Measurements from ENCODE around the gene NRDC.
A peak's percentile ranks its signal among the peaks of the same experiment; 100 is the strongest.
"Not testable (repeated sequence)": the region's sequence is repeated elsewhere in the genome, so short reads cannot be mapped to it uniquely, and the experiment has no call there.

Gene NRDC

DNA sequence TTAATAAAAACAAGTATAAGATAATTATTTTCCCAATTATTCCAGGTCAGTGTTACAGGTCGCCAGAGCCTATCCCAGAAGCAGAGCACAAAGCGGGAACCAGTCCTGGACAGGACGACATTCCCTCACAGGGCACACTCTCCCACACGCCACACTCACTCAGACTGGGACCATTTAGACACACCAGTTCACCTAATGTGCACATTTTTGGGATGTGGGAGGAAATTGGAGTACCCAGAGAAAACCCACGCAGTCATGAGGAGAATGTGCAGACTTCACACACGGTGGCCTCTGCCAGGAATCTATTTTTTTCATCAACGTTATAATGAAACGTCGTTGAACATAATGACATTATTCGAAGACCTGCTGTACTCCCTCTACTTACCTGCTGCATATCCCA is 20.5 kb upstream of the NRDC start:
- no peak for DNase-seq
- in situ Hi-C loops (cut with HindIII; ENCODE audit: low pct_ligation_motif_present, low pct_unique_long_range_greater_than_20kb, low sequenced_read_pairs), result no loop called here

DNA sequence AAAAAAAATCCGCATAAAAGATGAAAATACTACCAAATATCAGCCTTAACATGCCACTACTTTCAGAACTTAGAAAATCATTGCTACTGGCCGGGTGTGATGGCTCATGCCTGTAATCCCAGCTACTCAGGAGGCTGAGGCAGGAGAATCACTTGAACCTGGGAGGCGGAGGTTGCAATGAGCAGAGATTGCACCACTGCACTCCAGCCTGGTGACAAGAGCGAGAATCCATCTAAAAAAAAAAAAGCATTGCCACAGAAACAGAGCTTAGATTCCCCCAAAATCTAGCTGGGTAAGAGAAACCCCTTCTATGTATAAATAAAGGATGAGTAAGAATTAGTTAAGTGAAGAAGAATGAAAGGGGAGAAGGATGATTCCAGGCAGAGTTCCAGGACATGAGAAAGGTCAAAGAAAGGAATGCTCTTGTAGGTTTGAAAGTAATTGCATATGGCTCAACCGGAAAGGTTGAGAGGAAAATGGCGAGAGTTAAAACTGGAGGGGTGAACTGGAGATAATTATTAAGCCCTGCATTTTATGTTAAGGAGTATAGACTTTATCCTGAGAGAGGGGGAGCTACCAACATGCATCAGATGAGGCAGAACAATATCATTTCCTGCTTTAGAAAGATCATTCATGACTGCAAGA is 19.7 kb upstream of the NRDC start:
- in situ Hi-C loops (cut with HindIII; ENCODE audit: low pct_ligation_motif_present, low pct_unique_long_range_greater_than_20kb, low sequenced_read_pairs), result no loop called here

DNA sequence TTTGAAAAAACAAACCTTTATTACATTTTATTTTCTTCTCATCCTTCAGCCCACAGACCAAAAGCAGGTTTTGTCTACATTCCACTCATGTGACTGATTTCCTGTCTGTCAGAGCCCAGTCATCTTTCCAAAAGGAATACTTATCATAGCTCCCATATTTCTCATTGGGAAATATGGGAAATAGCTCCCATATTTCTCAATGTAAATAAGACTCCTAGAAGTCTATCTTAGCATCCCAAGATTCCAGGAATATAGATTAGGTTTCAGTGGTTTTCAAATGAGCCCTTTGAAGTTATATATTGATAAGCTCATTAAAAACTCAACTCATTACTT is 19.1 kb upstream of the NRDC start:
- in situ Hi-C loops (cut with HindIII; ENCODE audit: low pct_ligation_motif_present, low pct_unique_long_range_greater_than_20kb, low sequenced_read_pairs), result no loop called here
- peak; percentile 79 for DNase-seq

More for the DNA sequence above, 19.7 kb upstream of the NRDC start:
- peak; percentile 87 for DNase-seq

DNA sequence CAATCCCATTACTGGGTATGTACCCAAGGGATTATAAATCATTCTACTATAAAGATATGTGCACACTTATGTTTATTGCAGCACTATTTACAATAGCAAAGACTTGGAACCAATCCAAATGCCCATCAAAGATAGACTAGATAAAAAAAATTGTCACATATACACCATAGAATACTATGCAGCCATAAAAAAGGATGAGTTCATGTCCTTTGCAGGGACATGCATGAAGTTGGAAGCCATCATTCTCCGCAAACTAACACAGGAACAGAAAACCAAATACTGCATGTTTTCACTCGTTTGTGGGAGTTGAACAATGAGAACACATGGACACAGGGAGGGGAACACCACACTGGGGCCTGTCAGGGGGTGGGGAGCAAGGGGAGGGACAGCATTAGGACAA is 16.2 kb upstream of the NRDC start:
- DNase-seq; in situ Hi-C loops (cut with HindIII; ENCODE audit: low pct_ligation_motif_present, low pct_unique_long_range_greater_than_20kb, low sequenced_read_pairs): not testable (repeated sequence)

DNA sequence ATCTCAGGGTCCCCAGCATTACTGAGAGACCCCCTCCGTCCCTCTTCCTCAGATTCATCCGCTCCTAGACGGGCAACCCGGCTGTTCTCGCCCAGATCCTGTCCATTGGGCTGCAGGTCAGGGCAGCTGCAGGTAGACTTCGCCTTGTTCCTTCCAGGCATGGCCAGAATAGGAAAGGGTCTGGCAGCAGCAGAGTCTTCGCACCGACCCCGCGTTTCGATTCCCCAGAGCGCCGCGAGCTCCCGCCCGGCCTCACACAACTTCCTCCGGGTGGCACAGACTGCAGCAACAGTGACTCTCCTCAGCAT is 265 bp downstream of the NRDC start:
- no peak for DNase-seq
- in situ Hi-C loops (cut with HindIII; ENCODE audit: low pct_ligation_motif_present, low pct_unique_long_range_greater_than_20kb, low sequenced_read_pairs), result no loop called here

DNA sequence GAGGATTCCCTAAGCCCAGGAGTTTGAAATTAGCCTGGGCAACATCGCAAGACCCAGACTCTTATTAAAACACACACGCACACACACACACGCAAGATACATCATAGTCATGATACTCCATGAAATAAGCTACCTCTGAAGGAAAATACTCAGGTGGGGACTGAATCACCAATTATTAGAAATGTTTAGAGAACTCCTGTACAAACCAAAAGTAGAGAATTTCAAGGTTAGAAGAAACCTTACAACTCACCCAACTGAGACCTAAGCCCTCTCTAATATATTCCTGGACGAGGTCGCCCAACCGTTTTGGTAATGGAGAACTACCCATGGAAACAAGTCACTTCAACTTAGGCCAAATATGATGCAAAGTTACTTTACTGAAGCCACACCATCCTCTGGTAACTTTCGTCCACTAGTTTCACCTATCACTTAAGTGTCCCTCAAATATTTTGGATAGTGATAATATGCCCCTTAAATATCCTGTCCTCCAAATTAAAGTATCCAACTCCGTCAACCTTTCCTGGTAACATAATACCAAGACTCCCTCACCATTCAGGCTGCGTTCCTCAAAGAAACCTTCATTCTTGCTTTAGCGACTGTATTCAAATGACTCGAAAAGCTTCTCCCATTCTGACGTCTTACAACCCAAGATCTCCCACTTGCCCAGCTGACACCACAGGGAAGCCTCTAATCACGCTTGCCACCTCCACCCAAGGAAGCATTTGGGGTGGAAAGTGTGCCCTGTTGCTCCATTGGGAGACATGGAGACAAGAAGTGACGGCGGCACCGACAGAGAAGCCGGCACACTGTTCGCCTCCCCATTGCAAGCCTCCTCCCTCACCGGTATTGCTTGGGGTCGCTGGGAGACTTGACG is 856 bp downstream of the NRDC start:
- in situ Hi-C loops (cut with HindIII; ENCODE audit: low pct_ligation_motif_present, low pct_unique_long_range_greater_than_20kb, low sequenced_read_pairs), result no loop called here
- DNase-seq, result peak; percentile 20

DNA sequence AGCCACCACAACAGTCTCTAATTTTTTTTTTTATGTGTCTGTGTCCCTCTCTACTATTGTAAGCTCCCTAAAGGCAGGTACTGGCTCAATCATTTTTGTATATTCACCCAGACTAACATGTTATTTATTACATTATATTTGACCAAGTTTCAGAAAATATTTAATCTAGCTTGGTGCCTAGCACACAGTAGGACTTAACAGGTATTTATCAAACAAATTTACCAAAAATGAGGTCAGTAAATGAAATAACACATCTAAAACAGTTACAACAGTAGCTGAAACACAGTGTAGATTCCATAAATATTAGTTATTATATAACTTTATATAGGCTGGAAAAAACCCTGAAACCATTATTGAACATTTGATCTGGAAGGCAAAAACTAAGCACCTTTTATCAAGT is 2.7 kb downstream of the NRDC start:
- in situ Hi-C loops (cut with HindIII; ENCODE audit: low pct_ligation_motif_present, low pct_unique_long_range_greater_than_20kb, low sequenced_read_pairs), result no loop called here
- DNase-seq, result no peak

DNA sequence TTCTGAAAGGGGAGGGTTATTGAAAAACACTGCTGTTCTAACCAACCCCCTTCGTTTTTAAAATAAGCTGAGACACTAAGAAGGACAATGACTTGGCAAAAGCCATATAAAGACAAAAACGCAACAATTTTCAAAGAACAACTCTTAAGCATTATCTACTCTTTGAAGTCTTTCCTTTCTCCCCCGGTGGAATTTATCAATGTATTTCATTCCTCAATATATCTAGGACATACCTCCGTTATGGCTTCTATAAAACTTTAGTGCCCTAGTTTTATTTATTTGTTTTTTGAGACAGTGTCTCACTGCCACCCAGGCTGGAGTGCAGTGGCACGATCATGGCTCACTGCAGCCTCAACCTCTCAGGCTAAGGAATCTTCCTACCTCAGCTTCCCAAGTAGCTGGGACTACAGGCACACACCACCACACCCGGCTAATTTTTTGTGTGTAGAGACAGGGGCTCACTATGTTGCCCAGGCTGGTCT is 3.2 kb downstream of the NRDC start:
- DNase-seq, result no peak
- in situ Hi-C loops (cut with HindIII; ENCODE audit: low pct_ligation_motif_present, low pct_unique_long_range_greater_than_20kb, low sequenced_read_pairs), result no loop called here

DNA sequence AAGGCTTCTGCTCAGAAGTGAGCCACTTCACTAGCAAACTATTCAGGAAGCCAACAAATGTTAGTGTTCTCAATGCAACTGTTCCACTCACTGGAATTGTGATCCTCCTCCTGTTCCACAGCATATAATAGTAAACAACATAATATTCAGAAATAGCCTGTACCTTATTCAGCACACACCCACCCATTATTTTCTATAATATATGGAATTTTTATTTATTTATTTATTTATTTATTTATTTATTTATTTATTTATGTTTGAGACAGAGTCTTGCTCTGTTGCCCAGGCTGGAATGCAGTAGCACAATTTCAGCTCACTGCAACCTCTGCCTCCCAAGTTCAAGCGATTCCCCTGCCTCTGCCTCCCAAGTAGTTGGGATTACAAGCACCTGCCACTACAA is 5.3 kb downstream of the NRDC start:
- in situ Hi-C loops (cut with HindIII; ENCODE audit: low pct_ligation_motif_present, low pct_unique_long_range_greater_than_20kb, low sequenced_read_pairs); DNase-seq: not testable (repeated sequence)

DNA sequence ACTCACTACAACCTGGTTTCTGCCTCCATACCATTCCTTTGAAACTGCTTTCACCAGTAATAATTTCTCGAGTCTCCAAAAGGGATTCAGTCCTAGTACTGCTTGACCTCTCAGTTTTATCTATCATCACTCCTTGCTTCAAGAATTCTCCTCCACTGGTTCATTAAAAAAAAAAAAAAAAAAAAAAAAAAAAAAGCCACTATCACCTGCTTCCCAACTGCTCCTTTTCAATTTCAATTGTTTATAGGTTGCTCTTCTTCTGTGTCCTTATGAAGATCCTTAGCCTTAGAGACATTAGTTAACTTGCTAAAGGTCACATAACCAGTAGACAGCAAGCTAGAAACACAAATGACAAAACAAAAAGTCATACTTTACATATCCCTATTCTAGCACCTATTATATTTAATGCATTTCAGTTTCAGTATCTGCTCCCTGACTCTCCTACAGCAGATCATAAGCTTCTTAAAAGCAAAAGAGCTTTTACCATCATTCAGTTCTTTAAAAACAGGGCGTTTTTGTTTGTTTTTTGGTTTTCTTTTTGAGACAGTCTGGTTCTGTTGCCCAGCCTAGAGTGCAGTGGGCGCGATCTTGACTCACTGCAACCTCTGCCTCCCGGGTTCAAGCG is 7.1 kb downstream of the NRDC start:
- no peak for DNase-seq
- in situ Hi-C loops (cut with HindIII; ENCODE audit: low pct_ligation_motif_present, low pct_unique_long_range_greater_than_20kb, low sequenced_read_pairs), result no loop called here

DNA sequence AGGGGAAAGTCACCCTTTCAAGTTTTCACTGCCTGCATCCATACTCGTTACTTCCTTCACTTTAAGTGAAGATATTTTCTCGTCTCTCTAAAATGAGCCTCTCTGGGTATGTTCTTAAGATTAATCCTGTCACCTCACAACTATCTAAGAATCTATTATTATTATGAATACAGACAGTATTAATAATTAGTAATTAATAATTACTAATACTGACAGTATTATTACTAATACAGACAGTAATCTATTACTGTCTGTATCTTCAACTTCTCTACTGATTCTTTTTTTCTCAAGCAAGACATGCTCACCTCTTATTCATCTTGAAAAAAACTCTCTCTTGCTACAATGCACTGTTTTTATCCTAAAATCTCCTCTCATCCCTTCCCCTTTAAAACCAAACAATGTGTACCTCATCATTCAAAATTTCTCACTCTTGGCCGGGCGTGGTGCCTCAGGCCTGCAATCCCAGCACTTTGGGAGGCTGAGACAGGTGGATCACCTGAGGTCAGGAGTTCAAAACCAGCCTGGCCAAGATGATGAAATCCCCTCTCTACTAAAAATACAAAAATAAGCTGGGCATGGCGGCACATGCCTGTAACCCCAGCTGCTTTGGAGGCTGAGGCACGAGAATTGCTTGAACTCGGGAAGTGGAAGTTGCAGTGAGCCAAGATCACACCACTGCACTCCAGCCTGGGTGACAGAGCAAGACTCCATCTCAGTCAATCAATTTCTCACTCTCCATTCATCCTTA is 7.8 kb downstream of the NRDC start:
- in situ Hi-C loops (cut with HindIII; ENCODE audit: low pct_ligation_motif_present, low pct_unique_long_range_greater_than_20kb, low sequenced_read_pairs), result no loop called here
- no peak for DNase-seq

DNA sequence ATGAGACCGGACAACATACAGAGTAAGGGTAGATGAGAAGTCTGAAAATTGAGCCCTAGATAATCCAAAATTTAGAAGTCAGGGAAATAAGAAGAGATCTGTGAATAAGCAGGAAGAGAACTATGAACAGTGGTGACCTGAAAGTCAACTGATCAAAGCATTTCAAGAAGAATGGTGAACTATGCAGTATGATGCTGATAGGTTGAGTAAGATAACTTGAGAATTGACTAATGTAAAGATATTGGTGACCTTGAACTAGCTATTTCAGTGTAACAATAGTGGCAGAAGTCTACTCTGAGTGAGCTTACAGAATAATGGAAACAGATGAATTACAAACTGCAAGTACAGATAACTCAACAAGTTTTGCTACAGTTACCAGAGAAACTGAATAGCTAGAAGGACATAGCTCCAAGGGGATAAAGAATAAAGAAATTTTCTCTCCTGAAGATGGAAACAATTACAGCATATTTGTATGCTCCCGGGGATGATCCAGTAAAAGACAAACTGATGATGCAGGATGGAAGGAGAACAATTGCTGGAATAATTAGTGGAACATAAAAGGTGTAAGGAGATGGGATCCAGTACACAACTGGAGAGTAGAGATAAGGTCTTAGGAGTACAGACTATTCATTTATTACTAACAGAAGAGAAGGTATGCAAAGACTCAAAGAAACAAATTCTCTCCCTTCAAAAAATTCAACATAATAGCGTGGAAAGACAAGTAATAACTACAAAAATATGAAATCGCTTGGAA is 10.9 kb downstream of the NRDC start:
- DNase-seq, result no peak
- in situ Hi-C loops (cut with HindIII; ENCODE audit: low pct_ligation_motif_present, low pct_unique_long_range_greater_than_20kb, low sequenced_read_pairs), result no loop called here

DNA sequence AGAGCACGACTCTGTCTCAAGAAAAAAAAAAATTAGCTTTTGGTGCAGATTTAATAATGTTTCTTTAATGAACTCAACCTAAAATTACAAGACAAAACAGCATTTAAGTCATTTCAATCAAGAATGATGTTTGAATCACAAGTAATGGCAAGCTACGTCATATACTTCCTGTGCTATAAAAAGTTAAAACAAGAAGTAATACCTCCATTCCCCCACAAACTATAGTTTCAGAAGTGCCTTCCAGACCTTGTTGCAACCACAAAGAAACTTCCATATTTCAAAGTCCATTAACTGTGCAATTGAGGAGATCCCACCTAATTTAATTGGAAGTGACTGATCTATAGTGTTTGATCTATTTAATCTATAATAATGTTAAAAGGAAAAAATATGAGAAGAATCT is 15.1 kb downstream of the NRDC start:
- in situ Hi-C loops (cut with HindIII; ENCODE audit: low pct_ligation_motif_present, low pct_unique_long_range_greater_than_20kb, low sequenced_read_pairs), result no loop called here
- DNase-seq, result no peak

DNA sequence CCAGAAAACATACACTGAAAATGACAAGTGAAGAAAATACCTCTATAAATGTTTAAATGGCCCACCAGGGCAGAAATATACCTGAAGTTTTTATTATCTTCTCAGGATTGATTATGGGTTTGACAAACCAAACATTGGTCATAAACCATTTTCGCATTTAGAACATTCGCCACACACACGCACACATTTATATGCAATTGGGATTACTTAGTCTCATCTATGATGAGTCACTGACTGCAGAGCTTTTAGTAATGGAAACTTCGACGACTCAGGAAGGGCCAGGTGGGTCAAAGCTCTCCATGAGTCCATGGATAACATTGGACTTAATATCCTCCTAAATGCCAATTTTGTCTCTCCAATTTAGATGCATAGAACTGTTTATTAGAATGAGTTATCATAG is 16.9 kb downstream of the NRDC start:
- in situ Hi-C loops (cut with HindIII; ENCODE audit: low pct_ligation_motif_present, low pct_unique_long_range_greater_than_20kb, low sequenced_read_pairs), result no loop called here
- no peak for DNase-seq

DNA sequence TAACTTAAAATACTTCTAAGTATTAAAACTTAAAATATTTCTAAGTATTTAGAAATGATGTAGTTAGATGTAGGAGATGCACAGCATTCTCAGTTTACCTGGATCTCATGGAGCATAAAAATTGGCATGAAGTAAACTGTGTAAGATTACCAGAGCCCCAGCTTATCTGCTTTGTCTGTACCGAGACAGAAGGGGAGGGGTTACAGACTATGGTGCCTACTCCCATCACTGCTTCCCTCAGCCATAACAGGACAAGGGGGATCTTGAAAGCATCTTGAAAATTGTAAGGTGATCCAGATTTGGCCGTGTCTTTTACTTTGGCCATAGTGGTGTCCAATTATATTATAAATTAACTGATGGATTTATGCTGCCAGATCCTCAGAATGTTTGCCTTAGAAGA is 18.8 kb downstream of the NRDC start:
- in situ Hi-C loops (cut with HindIII; ENCODE audit: low pct_ligation_motif_present, low pct_unique_long_range_greater_than_20kb, low sequenced_read_pairs), result no loop called here
- DNase-seq, result no peak

DNA sequence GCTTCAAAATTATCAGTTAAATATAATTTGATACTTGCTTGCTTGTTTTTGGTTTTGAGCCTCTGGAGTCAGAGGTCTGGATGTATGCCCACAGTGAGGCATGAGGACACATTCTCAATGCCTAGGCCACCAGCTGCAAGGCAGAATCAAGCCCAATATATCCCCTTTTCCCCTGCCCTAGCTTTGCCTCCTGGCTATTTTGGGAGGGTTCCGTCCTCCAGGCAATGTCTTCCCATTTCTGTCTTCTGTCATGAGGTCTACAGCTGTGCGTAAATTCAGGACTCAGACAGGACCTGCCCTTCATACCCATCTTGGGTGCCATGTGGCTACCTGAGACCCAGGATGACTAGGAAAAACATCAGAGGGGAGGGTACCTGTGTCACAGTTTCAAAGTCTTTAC is 19.2 kb downstream of the NRDC start:
- no peak for DNase-seq
- in situ Hi-C loops (cut with HindIII; ENCODE audit: low pct_ligation_motif_present, low pct_unique_long_range_greater_than_20kb, low sequenced_read_pairs), result no loop called here

DNA sequence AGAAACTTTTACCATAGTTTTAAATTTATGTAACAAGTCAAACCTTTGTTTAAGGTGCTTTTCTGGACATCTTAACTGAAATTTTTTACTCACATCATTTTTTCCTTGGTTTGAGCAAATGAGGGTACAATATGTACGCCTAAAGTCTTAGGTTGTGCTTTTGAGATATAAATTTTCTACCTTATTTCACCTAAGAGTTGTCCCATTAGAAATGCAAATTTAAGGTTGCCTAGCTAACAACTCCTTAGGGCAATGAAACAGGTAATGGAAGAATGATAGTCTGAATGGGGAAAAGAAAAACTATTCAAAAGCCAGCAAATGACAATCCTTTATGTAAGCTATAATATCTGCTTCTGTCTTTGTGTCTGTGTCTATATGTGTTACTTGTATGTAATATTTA is 19.6 kb downstream of the NRDC start:
- in situ Hi-C loops (cut with HindIII; ENCODE audit: low pct_ligation_motif_present, low pct_unique_long_range_greater_than_20kb, low sequenced_read_pairs), result no loop called here
- no peak for DNase-seq

DNA sequence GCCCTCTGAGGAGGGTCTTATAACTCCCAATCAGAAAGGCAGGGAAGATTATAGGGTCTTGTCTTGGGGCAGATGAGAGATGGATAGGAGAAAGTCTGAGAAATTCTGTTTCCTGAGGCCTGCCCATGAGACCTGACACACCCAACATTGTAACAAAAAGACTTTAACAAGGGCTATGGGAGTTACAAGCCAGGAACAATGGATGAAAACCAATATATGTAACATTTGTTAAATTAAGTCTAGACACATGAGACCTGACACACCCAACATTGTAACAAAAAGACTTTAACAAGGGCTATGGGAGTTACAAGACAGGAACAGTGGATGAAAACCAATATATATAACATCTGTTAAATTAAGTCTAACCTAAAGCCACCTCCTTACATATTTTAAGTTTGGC is 21.8 kb downstream of the NRDC start:
- in situ Hi-C loops (cut with HindIII; ENCODE audit: low pct_ligation_motif_present, low pct_unique_long_range_greater_than_20kb, low sequenced_read_pairs), result no loop called here
- no peak for DNase-seq

DNA sequence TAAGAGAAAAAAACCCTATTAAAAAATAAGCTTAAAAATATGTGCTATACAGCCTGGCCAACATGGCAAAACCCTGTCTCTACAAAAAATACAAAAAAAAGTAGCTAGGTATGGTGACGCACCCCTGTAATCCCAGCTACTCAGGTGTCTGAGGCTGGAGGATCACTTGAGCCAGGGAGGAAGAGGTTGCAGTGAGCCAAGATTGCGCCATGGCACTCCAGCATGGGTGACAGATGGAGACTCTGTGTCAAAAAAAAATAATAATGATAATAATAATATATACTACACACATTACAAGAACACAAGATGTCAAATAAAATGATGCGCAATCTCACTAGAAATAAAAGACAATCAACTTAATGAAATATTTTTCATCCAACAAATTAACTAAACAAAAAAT is 22.9 kb downstream of the NRDC start:
- no peak for DNase-seq
- in situ Hi-C loops (cut with HindIII; ENCODE audit: low pct_ligation_motif_present, low pct_unique_long_range_greater_than_20kb, low sequenced_read_pairs), result no loop called here
